Measurements from ENCODE around the gene MICALL1. TPM values are rescaled to one million over a fixed set of nuclear protein-coding genes. Genes with fewer than 3 reads are reported as not detected.
A peak's percentile ranks its signal among the peaks of the same experiment; 100 is the strongest.

MICALL1 gene
- total and polyA plus RNA-seq, 9 of the 15 experiments (the other 6 are each of a cell fraction or from before 2014, with no cell fraction given) = 0.32 to 21.5 (median 6.1) TPM

- no peak overlapping the region for H3K9ac ChIP-seq (ENCODE audit: insufficient read depth in 1 of 2, low read depth in 2 of 2, low read length in 2 of 2)
- intact Hi-C loops (cut with micrococcal nuclease) = no loop called here
Observed at GRCh38 chr22:37922191-37922590, 16.1 kb downstream of the MICALL1 start.

GRCh38 chr22:37923927-37924326, 17.8 kb downstream of the MICALL1 start:
- POLR2A ChIA-PET = no interaction called here
- no peaks in the 10 kb centered on the region for H3K9me3 ChIP-seq (replicated peaks; ENCODE audit: control insufficient read depth, insufficient read depth, low read depth, low read length)
- in situ Hi-C loops (cut with MboI) (no loop called here), intact Hi-C loops (cut with micrococcal nuclease) (no loop called here)
- 62% methylated on average over 4 of the region's 4 CpGs for WGBS (ENCODE audit: insufficient coverage, low coverage, missing lambda C conversion rate)
- CTCF ChIA-PET (ENCODE audit: low intra/inter-chr PET ratio) = no interaction called here
- H3K4me2 ChIP-seq (ENCODE audit: insufficient read depth, low read length) = no peak overlapping the region
- H4K20me1 ChIP-seq (replicated peaks; ENCODE audit: control insufficient read depth, insufficient read depth, low read length) = no peaks in the 10 kb centered on the region
- H3K4me1 ChIP-seq (replicated peaks in 1 of 2; ENCODE audit: control insufficient read depth in 2 of 2, insufficient read depth in 2 of 2, low read length in 2 of 2) = peaks cover 0 to 10% of the 10 kb centered on the region in 2 experiments; a peak in 1 of 5 replicates
- BruUV-seq (replicated peaks) = no TSS peak
- H3K9me1 ChIP-seq (ENCODE audit: control insufficient read depth, insufficient read depth, low read length) = no peaks in the 10 kb centered on the region
- FAIRE-seq (no peak), DNase-seq (ENCODE audit: extremely low read depth in 1 of 4, low spot score in 3 of 4) (no peak), ATAC-seq (no peak)
- H2AFZ ChIP-seq (ENCODE audit: low read depth, low read length) = no peak overlapping the region
- H3K36me3 ChIP-seq (ENCODE audit: control insufficient read depth, insufficient read depth, low read length) = peaks cover 22% of the 10 kb centered on the region; the same call in 2 of the 3 replicates
- H3K27ac ChIP-seq (ENCODE audit: extremely low read depth, low read depth, low read length) = no peak overlapping the region
- H3K27me3 ChIP-seq (ENCODE audit: control insufficient read depth in 2 of 2, insufficient read depth in 2 of 2, low read length in 2 of 2) = no peaks in the 10 kb centered on the region
- H3K79me2 ChIP-seq (ENCODE audit: control insufficient read depth, insufficient read depth, low read length) = no peaks in the 10 kb centered on the region
- peak overlapping the region in 1 of 2 experiments; percentile 17; a peak in 2 of 4 replicates for H3K9ac ChIP-seq (ENCODE audit: insufficient read depth in 1 of 2, low read depth in 2 of 2, low read length in 2 of 2)
- no peak overlapping the region for H3K4me3 ChIP-seq
- TF ChIP-seq SP2 (IDR thresholded peaks at IDR 0.05; ENCODE audit: extremely low read depth, low read depth, low read length, poor library complexity, severe bottlenecking) = no peak
- no peak for TF ChIP-seq ZNF175 (CRISPR knock-in tag; IDR thresholded peaks at IDR 0.05; ENCODE audit: low read depth)
- TF ChIP-seq BRD9 (IDR thresholded peaks at IDR 0.05; ENCODE audit: low read depth, partially characterized antibody) = no peak
- TF ChIP-seq NCOA4 (IDR thresholded peaks at IDR 0.05; ENCODE audit: partially characterized antibody) = no peak
- TF ChIP-seq ZNF384 (IDR thresholded peaks at IDR 0.05; ENCODE audit: low read depth, low read length) = no peak
- no peak for TF ChIP-seq HMBOX1 (IDR thresholded peaks at IDR 0.05)
- TF ChIP-seq PHF20 (IDR thresholded peaks at IDR 0.05; ENCODE audit: partially characterized antibody) = no peak
- no peak for TF ChIP-seq PTBP1 (IDR thresholded peaks at IDR 0.05; ENCODE audit: low read depth, low read length)
- no peak for TF ChIP-seq SFPQ (IDR thresholded peaks at IDR 0.05; ENCODE audit: low read depth, low read length)

More at GRCh38 chr22:37922191-37922590, 16.1 kb downstream of the MICALL1 start:
- H3K9me3 ChIP-seq (replicated peaks; ENCODE audit: control insufficient read depth, insufficient read depth, low read depth, low read length) = no peaks in the 10 kb centered on the region
- ChIA-PET CTCF (ENCODE audit: low intra/inter-chr PET ratio) (no interaction called here), POLR2A (no interaction called here)
- H3K79me2 ChIP-seq (ENCODE audit: control insufficient read depth, insufficient read depth, low read length) = no peaks in the 10 kb centered on the region
- no peak overlapping the region for H3K27ac ChIP-seq (ENCODE audit: extremely low read depth, low read depth, low read length)
- no TSS peak for BruUV-seq (replicated peaks)
- in situ Hi-C loops (cut with MboI) = no loop called here
- H3K36me3 ChIP-seq (ENCODE audit: control insufficient read depth, insufficient read depth, low read length) = peaks cover 27% of the 10 kb centered on the region; the same call in 2 of the 3 replicates
- no peak for DNase-seq (ENCODE audit: extremely low read depth in 1 of 4, low spot score in 3 of 4)
- 100% methylated on average over 1 of the region's 11 CpGs for WGBS (ENCODE audit: insufficient coverage, low coverage, missing lambda C conversion rate)
- H3K4me3 ChIP-seq = no peak overlapping the region
- no peak overlapping the region for H2AFZ ChIP-seq (ENCODE audit: low read depth, low read length)
- FAIRE-seq = no peak
- peaks cover 0 to 6% of the 10 kb centered on the region in 2 experiments; a peak in 1 of 5 replicates for H3K4me1 ChIP-seq (replicated peaks in 1 of 2; ENCODE audit: control insufficient read depth in 2 of 2, insufficient read depth in 2 of 2, low read length in 2 of 2)
- ATAC-seq = no peak
- H3K4me2 ChIP-seq (ENCODE audit: insufficient read depth, low read length) = no peak overlapping the region
- no peaks in the 10 kb centered on the region for H3K27me3 ChIP-seq (ENCODE audit: control insufficient read depth in 2 of 2, insufficient read depth in 2 of 2, low read length in 2 of 2)
- TF ChIP-seq ASH1L (IDR thresholded peaks at IDR 0.05; ENCODE audit: borderline replicate concordance, low read depth, partially characterized antibody) (no peak), POLR2AphosphoS5 (IDR thresholded peaks at IDR 0.05; ENCODE audit: control insufficient read depth, insufficient read depth, low read depth, low read length) (no peak), KLF6 (CRISPR knock-in tag; IDR thresholded peaks at IDR 0.05; ENCODE audit: borderline replicate concordance) (no peak), KAT8 (IDR thresholded peaks at IDR 0.05; ENCODE audit: low read depth) (no peak), RBM25 (IDR thresholded peaks at IDR 0.05; ENCODE audit: low read depth, low read length, severe bottlenecking) (no peak)
- H3K9me1 ChIP-seq (ENCODE audit: control insufficient read depth, insufficient read depth, low read length) = no peaks in the 10 kb centered on the region
- H4K20me1 ChIP-seq (replicated peaks; ENCODE audit: control insufficient read depth, insufficient read depth, low read length) = no peaks in the 10 kb centered on the region

Data from K562 (cell line).